Spleen (tissue), 11 donors: ENCODE data around the gene PTTG1. TPM values are rescaled to one million over a fixed set of nuclear protein-coding genes. Genes with fewer than 3 reads are reported as not detected.
"Not testable (repeated sequence)": the region's sequence is repeated elsewhere in the genome, so short reads cannot be mapped to it uniquely, and the experiment has no call there.

Experiments
- DNase-seq: peaks from one replicate; pipeline ENCODE4 v3.0.0-alpha.2; 2020
- H3K27ac ChIP-seq, 8 donors: fragments of 200-600 bp; sonication (generic) in 7 of 8; 1 replicate in 4 of 8; 2 replicates in 4 of 8; pipeline versions ENCODE4 v1.5.0 to v1.8.0; 2016 to 2021; ENCODE audit warnings: inconsistent platforms in 4 of 8, mild to moderate bottlenecking in 4 of 8, moderate library complexity in 1 of 8
- H3K27me3 ChIP-seq, 7 donors: fragments of 200-600 bp; sonication (generic) in 6 of 7; replicated peaks in 1 of 7; 1 replicate in 4 of 7; 2 replicates in 3 of 7; pipeline versions ENCODE4 v1.5.0 to v1.8.0; 2016 to 2021; ENCODE audit warnings: inconsistent platforms in 3 of 7, mild to moderate bottlenecking in 1 of 7
- H3K36me3 ChIP-seq, 6 donors: fragments of 200-600 bp; sonication (generic) in 5 of 6; 1 replicate in 4 of 6; 2 replicates in 2 of 6; pipeline versions ENCODE4 v1.5.0 to v1.8.0; 2016 to 2021; ENCODE audit warnings: inconsistent platforms in 2 of 6
- H3K4me1 ChIP-seq, 6 donors: fragments of 200-600 bp; sonication (generic) in 5 of 6; 1 replicate in 3 of 6; 2 replicates in 3 of 6; pipeline versions ENCODE4 v1.5.0 to v1.8.0; 2016 to 2021; ENCODE audit warnings: inconsistent platforms in 3 of 6
- H3K4me3 ChIP-seq, 8 donors: fragments of 200-600 bp; sonication (generic) in 7 of 8; 1 replicate in 4 of 8; 2 replicates in 4 of 8; pipeline versions ENCODE4 v1.5.0 to v1.8.0; 2016 to 2021; ENCODE audit warnings: inconsistent platforms in 4 of 8, mild to moderate bottlenecking in 4 of 8, moderate library complexity in 2 of 8
- H3K9me3 ChIP-seq, 8 donors: fragments of 200-600 bp; sonication (generic) in 7 of 8; 1 replicate in 4 of 8; 2 replicates in 4 of 8; pipeline versions ENCODE4 v1.5.0 to v1.8.0; 2016 to 2021; ENCODE audit warnings: inconsistent platforms in 4 of 8
- POLR2A ChIP-seq, 3 donors: fragments of 450-650 bp; IDR thresholded peaks; one replicate each; pipeline ENCODE4 v1.5.1; 2017; ENCODE audit warnings: antibody characterized with exemption in 3 of 3, mild to moderate bottlenecking in 1 of 3
- POLR2AphosphoS5 ChIP-seq, 3 donors: sonication (generic); formaldehyde crosslinking; IDR thresholded peaks; one replicate each; pipeline ENCODE4 v1.5.1; 2017; ENCODE audit warnings: antibody characterized with exemption in 3 of 3
- WGBS, 5 donors: extraction: QIAGEN DNeasy Blood & Tissue Kit in 3 of 5; methylation state at CpG; one replicate each; pipeline versions ENCODE4 v1.1.5 to v1.1.7; 2013 to 2018; 5-methylcytosine and 5-hydroxymethylcytosine counted together
- intact Hi-C: fragments of 100-400 bp; cut with DNase I; formaldehyde crosslinking; loops from one replicate; pipeline ENCODE4 v1.15.0; 2023; ENCODE audit warnings: low total_unique reads
- polyA plus RNA-seq, 3 donors: library from polyadenylated mRNA; stranded (reverse); fragments of 200-250 nt; gene quantifications; one replicate each; pipeline ENCODE4 v1.2.1, GENCODE V29; 2013
- total RNA-seq, 7 donors: library from RNA; depleted of rRNA in 3 of 7; stranded (reverse); fragments of >200 nt in 3 of 7; fragmentation: NEBNext Ultra II Directional in 4 of 7; extraction: Animal tissue kit (Norgen Biotek cat#: 25700) in 4 of 7; gene quantifications; one replicate each; pipeline versions ENCODE4 v1.1.0 to v1.2.1, GENCODE V29; 2016 to 2021
- TF ChIP-seq, protein P1 (sequence below), 11 experiments: fragments of 200-600 bp in 7 of 11; fragments of 450-650 bp in 4 of 11; sonication (generic) in 4 of 11; IDR thresholded peaks in 8 of 11; conservative IDR thresholded peaks in 3 of 11; 1 replicate in 7 of 11; 2 replicates in 4 of 11; pipeline versions ENCODE4 v1.4.0 to v1.8.0; 2016 to 2021; ENCODE audit warnings: antibody characterized with exemption in 11 of 11, inconsistent platforms in 4 of 11, mild to moderate bottlenecking in 1 of 11
- donor health status: healthy with polysubstance abuse.
- donor health status: DM: no; HTN: no; CAD: no; lungs with moderate emphysema.
- donor health status: DM: no; HTN: no; CAD: no.
- donor health status: Bipolar disorder and iron deficiency.
- donor health status: healthy.
- donor health status: DM: no; HTN: no; CAD: no.
- donor health status: DM: yes; HTN: yes; CAD: no.

Gene PTTG1
- total and polyA plus RNA-seq, 10 donors, result 7.9 to 74.2 (median 19.6) TPM

DNA sequence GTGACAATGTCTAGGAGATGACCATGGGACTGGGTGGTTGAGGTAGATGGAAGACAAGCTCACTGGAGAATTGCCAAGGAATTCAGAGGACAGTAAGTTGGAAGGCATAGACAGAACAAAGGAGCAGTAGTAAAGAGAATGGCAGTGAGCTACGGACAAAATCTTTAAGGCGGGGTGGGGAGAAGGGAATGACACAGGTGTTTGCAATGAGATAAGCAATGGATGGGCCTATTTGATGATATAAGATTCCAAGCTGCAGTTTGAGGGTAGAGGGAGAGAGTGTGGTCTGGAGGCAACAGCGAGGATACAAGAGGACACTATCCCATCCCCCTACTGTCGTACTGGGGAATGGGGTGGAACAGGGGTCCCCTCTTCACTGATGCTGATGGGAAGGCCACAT lies 14.4 kb downstream of the PTTG1 start:
- DNase-seq, result no peak
- no peak overlapping the region for H3K4me3 ChIP-seq
- TF ChIP-seq, protein P1, sequence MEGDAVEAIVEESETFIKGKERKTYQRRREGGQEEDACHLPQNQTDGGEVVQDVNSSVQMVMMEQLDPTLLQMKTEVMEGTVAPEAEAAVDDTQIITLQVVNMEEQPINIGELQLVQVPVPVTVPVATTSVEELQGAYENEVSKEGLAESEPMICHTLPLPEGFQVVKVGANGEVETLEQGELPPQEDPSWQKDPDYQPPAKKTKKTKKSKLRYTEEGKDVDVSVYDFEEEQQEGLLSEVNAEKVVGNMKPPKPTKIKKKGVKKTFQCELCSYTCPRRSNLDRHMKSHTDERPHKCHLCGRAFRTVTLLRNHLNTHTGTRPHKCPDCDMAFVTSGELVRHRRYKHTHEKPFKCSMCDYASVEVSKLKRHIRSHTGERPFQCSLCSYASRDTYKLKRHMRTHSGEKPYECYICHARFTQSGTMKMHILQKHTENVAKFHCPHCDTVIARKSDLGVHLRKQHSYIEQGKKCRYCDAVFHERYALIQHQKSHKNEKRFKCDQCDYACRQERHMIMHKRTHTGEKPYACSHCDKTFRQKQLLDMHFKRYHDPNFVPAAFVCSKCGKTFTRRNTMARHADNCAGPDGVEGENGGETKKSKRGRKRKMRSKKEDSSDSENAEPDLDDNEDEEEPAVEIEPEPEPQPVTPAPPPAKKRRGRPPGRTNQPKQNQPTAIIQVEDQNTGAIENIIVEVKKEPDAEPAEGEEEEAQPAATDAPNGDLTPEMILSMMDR (IDR thresholded peaks at IDR 0.05 in 8 of 11, conservative IDR thresholded peaks at IDR 0.05 in 3 of 11), result no peak
- TF ChIP-seq POLR2A (IDR thresholded peaks at IDR 0.05) (no peak), POLR2AphosphoS5 (IDR thresholded peaks at IDR 0.05) (no peak)
- no peaks in the 10 kb centered on the region for H3K9me3 ChIP-seq
- intact Hi-C loops, result no loop called here
- H3K27ac ChIP-seq, result no peak overlapping the region
- peaks cover 4 to 55% (median 15%) of the 10 kb centered on the region in 6 donors for H3K4me1 ChIP-seq
- no peaks in the 10 kb centered on the region for H3K27me3 ChIP-seq
- H3K36me3 ChIP-seq, result no peaks in the 10 kb centered on the region
- 86 to 97% (median 91%) methylated on average over 4 of the region's 4 CpGs for WGBS, 5 donors

GRCh38 chr5:160436661-160437060 lies 15.0 kb downstream of the PTTG1 start:
- H3K27me3 ChIP-seq, H3K4me3 ChIP-seq, intact Hi-C loops, DNase-seq, H3K27ac ChIP-seq, H3K9me3 ChIP-seq, H3K36me3 ChIP-seq: not testable (repeated sequence)
- 17 to 26% (median 23%) methylated on average over 6 of the region's 6 CpGs for WGBS, 5 donors
- H3K4me1 ChIP-seq, result peaks cover 4 to 61% (median 17%) of the 10 kb centered on the region in 6 donors

DNA sequence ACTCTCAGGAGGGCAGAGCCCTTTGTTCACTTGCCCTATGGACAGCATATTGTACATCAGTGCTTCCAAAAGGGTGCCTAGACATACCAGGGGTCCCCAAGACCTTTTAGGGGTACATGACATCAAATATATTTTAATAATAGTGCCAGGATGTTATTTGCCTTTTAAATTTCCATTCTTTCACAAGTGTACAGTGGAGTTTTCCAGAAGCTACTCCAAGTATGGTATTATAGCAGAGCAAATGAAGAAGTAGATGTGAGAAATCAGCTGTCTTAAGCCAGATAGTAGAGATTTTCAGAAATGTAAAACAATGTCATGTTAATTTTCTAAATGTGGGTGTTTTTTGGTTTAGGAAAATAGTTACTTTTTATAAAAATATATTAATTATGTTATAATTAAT lies 15.6 kb downstream of the PTTG1 start:
- DNase-seq, result no peak
- Histone ChIP-seq H3K27ac (no peak overlapping the region), H3K4me3 (no peak overlapping the region), H3K9me3 (no peaks in the 10 kb centered on the region), H3K4me1 (peaks cover 4 to 61% (median 17%) of the 10 kb centered on the region in 6 donors), H3K27me3 (no peaks in the 10 kb centered on the region), H3K36me3 (no peaks in the 10 kb centered on the region)
- TF ChIP-seq POLR2AphosphoS5 (IDR thresholded peaks at IDR 0.05), result no peak
- TF ChIP-seq, protein P1 (IDR thresholded peaks at IDR 0.05 in 8 of 11, conservative IDR thresholded peaks at IDR 0.05 in 3 of 11), result no peak
- no peak for TF ChIP-seq POLR2A (IDR thresholded peaks at IDR 0.05)
- intact Hi-C loops, result no loop called here

GRCh38 chr5:160438316-160439204 lies 16.9 kb downstream of the PTTG1 start:
- WGBS, 5 donors, result 2 to 4% (median 2%) methylated on average over 18 of the region's 18 CpGs

More at GRCh38 chr5:160438316-160439204, 16.9 kb downstream of the PTTG1 start:
- H3K4me1 ChIP-seq, result peaks cover 4 to 50% (median 15%) of the 10 kb centered on the region in 6 donors
- no peaks in the 10 kb centered on the region for H3K9me3 ChIP-seq
- no peaks in the 10 kb centered on the region for H3K27me3 ChIP-seq
- TF ChIP-seq POLR2AphosphoS5 (IDR thresholded peaks at IDR 0.05), result no peak
- TF ChIP-seq, protein P1 (IDR thresholded peaks at IDR 0.05 in 8 of 11, conservative IDR thresholded peaks at IDR 0.05 in 3 of 11), result peak in 10 of 11 experiments; percentile 26 to 75 (median 70)
- no peak for TF ChIP-seq POLR2A (IDR thresholded peaks at IDR 0.05)
- intact Hi-C loops, result no loop called here
- no peaks in the 10 kb centered on the region for H3K36me3 ChIP-seq
- peak; percentile 81 for DNase-seq
- peak overlapping the region; percentile 18 to 65 (median 38) for H3K4me3 ChIP-seq
- peak overlapping the region; percentile 2 to 65 (median 41) for H3K27ac ChIP-seq
